H1 (cell line): ENCODE data around the gene ZBTB33. TPM values are rescaled to one million over a fixed set of nuclear protein-coding genes. Genes with fewer than 3 reads are reported as not detected.

Experiments used
- CTCF ChIA-PET: fragments of 300-600 bp; sonication (Branson Sonifier 250); formaldehyde crosslinking; loops from one replicate; lab custom pipeline; 2021; ENCODE audit not compliant: partially characterized antibody; lab: Charles Lee
- POLR2A ChIA-PET: fragments of 300-600 bp; sonication (Branson Sonifier 250); formaldehyde crosslinking; loops from one replicate; lab custom pipeline; 2021; ENCODE audit warnings: inconsistent platforms; ENCODE audit not compliant: partially characterized antibody; lab: Charles Lee
- DNase-seq, 2 experiments: peaks; one replicate each; pipeline versions ENCODE4 v3.0.0 to v3.0.0-alpha.2; 2010 to 2022; ENCODE audit warnings: low spot score in 2 of 2, low read depth in 1 of 2, mixed read lengths in 1 of 2
- FAIRE-seq: peaks from 2 replicates; lab custom pipeline; 2011; peaks lifted over from hg19 to GRCh38; lab: Jason Lieb, UNC
- H2AFZ ChIP-seq: 2 replicates; pipeline ENCODE4 v1.8.1; 2012; ENCODE audit warnings: low read length, inconsistent platforms
- H2AK5ac ChIP-seq: 2 replicates; pipeline ENCODE4 v1.6.1; 2013; ENCODE audit warnings: low read depth, low read length
- H2BK120ac ChIP-seq: replicated peaks from 2 replicates; pipeline ENCODE3; 2013; ENCODE audit warnings: low read depth, low read length, inconsistent platforms
- H2BK12ac ChIP-seq: 2 replicates; pipeline ENCODE4 v1.6.1; 2013; ENCODE audit warnings: low read depth, low read length
- H2BK15ac ChIP-seq: 2 replicates; pipeline ENCODE4 v1.6.1; 2013; ENCODE audit warnings: low read length
- H2BK20ac ChIP-seq: 2 replicates; pipeline ENCODE4 v1.6.1; 2013; ENCODE audit warnings: low read length
- H2BK5ac ChIP-seq: 2 replicates; pipeline ENCODE4 v1.6.1; 2013; ENCODE audit warnings: low read depth, low read length
- H3K14ac ChIP-seq: 2 replicates; pipeline ENCODE4 v1.6.1; 2013; ENCODE audit warnings: inconsistent platforms; ENCODE audit not compliant: insufficient read length
- H3K18ac ChIP-seq: 2 replicates; pipeline ENCODE4 v1.6.1; 2013; ENCODE audit warnings: low read length; ENCODE audit errors: extremely low read depth
- H3K23ac ChIP-seq: 2 replicates; pipeline ENCODE4 v1.6.1; 2013; ENCODE audit warnings: inconsistent platforms; ENCODE audit not compliant: insufficient read length
- H3K23me2 ChIP-seq: 2 replicates; pipeline ENCODE4 v1.6.1; 2013; ENCODE audit warnings: low read depth, low read length
- H3K27ac ChIP-seq: 2 replicates; pipeline ENCODE4 v1.6.1; 2011; ENCODE audit warnings: low read depth, low read length, inconsistent platforms
- H3K27me3 ChIP-seq, 4 experiments: replicated peaks in 1 of 4; 1 replicate in 1 of 4; 2 replicates in 3 of 4; pipeline versions ENCODE4 v1.6.1 to v1.8.1; 2011 to 2013; ENCODE audit warnings: low read length in 3 of 4, mild to moderate bottlenecking in 3 of 4, inconsistent platforms in 2 of 4, mixed read lengths in 2 of 4, moderate library complexity in 1 of 4; ENCODE audit not compliant: control insufficient read depth in 3 of 4, insufficient read depth in 3 of 4; ENCODE audit errors: extremely low read depth in 1 of 4
- H3K36me3 ChIP-seq, 4 experiments: 2 replicates each; pipeline versions ENCODE4 v1.6.1 to v1.8.1; 2011 to 2013; ENCODE audit warnings: mild to moderate bottlenecking in 4 of 4, low read length in 3 of 4, moderate library complexity in 2 of 4, control low read depth in 1 of 4, inconsistent platforms in 1 of 4; ENCODE audit not compliant: insufficient read depth in 4 of 4, control insufficient read depth in 2 of 4
- H3K4ac ChIP-seq: replicated peaks from 2 replicates; pipeline ENCODE3; 2013; ENCODE audit warnings: low read length, low read depth, mixed read lengths, inconsistent platforms; ENCODE audit not compliant: insufficient read length
- H3K4me1 ChIP-seq, 4 experiments: replicated peaks in 1 of 4; 1 replicate in 1 of 4; 2 replicates in 3 of 4; pipeline versions ENCODE4 v1.6.1 to v1.8.1; 2011 to 2013; ENCODE audit warnings: low read length in 3 of 4, inconsistent platforms in 2 of 4, mixed read lengths in 1 of 4; ENCODE audit not compliant: insufficient read depth in 4 of 4, control insufficient read depth in 3 of 4
- H3K4me2 ChIP-seq, 2 experiments: 2 replicates each; pipeline versions ENCODE4 v1.6.1 to v1.8.1; 2011 to 2013; ENCODE audit warnings: low read depth in 2 of 2, low read length in 2 of 2, control low read depth in 1 of 2, inconsistent platforms in 1 of 2, mild to moderate bottlenecking in 1 of 2; ENCODE audit not compliant: insufficient read depth in 1 of 2
- H3K4me3 ChIP-seq, 4 experiments: fragments of 200-600, 300-600 bp in 1 of 4; sonication (generic), shearing (Covaris generic), sonication (Bioruptor Twin) in 1 of 4; 2 replicates each; pipeline versions ENCODE4 v1.5.1 to v1.8.1; 2011 to 2016; ENCODE audit warnings: low read length in 4 of 4, low read depth in 3 of 4, control low read depth in 2 of 4, inconsistent platforms in 2 of 4, mild to moderate bottlenecking in 2 of 4, mixed read lengths in 1 of 4, moderate library complexity in 1 of 4; ENCODE audit not compliant: insufficient read depth in 2 of 4; ENCODE audit errors: extremely low read depth in 1 of 4
- H3K56ac ChIP-seq: replicated peaks from 2 replicates; pipeline ENCODE3; 2013; ENCODE audit warnings: low read depth, mild to moderate bottlenecking, mixed read lengths, low read length, inconsistent platforms; ENCODE audit not compliant: insufficient read length
- H3K79me1 ChIP-seq: 2 replicates; pipeline ENCODE4 v1.6.1; 2013; ENCODE audit warnings: low read depth, low read length, control low read depth
- H3K79me2 ChIP-seq, 2 experiments: 2 replicates each; pipeline versions ENCODE4 v1.6.1 to v1.8.1; 2012 to 2013; ENCODE audit warnings: low read length in 2 of 2, mild to moderate bottlenecking in 2 of 2, inconsistent platforms in 1 of 2; ENCODE audit not compliant: insufficient read depth in 2 of 2, control insufficient read depth in 1 of 2
- H3K9ac ChIP-seq, 4 experiments: replicated peaks in 1 of 4; 1 replicate in 1 of 4; 2 replicates in 3 of 4; pipeline versions ENCODE4 v1.6.1 to v1.8.1; 2011 to 2013; ENCODE audit warnings: low read depth in 3 of 4, low read length in 3 of 4, control low read depth in 2 of 4, mild to moderate bottlenecking in 2 of 4, moderate library complexity in 2 of 4, inconsistent platforms in 1 of 4; ENCODE audit errors: extremely low read depth in 1 of 4
- H3K9me3 ChIP-seq, 2 experiments: 2 replicates each; pipeline versions ENCODE4 v1.6.1 to v1.8.1; 2012 to 2013; ENCODE audit warnings: mild to moderate bottlenecking in 2 of 2, moderate library complexity in 2 of 2, control low read depth in 1 of 2, inconsistent platforms in 1 of 2, low read depth in 1 of 2, low read length in 1 of 2, mixed read lengths in 1 of 2; ENCODE audit not compliant: insufficient read depth in 2 of 2
- H4K20me1 ChIP-seq, 2 experiments: replicated peaks in 1 of 2; 2 replicates each; pipeline versions ENCODE3 to v1.8.1; 2011 to 2013; ENCODE audit warnings: inconsistent platforms in 2 of 2, low read length in 2 of 2, mild to moderate bottlenecking in 1 of 2; ENCODE audit not compliant: insufficient read depth in 2 of 2, control insufficient read depth in 1 of 2
- H4K5ac ChIP-seq: 2 replicates; pipeline ENCODE4 v1.6.1; 2013; ENCODE audit warnings: low read length, low read depth, mixed read lengths, inconsistent platforms; ENCODE audit not compliant: insufficient read length
- H4K8ac ChIP-seq: 2 replicates; pipeline ENCODE4 v1.8.0; 2013; ENCODE audit warnings: mild to moderate bottlenecking, moderate library complexity, low read length, inconsistent platforms; ENCODE audit not compliant: insufficient read depth; ENCODE audit errors: extremely low read depth
- H4K91ac ChIP-seq: replicated peaks from 2 replicates; pipeline ENCODE3; 2013; ENCODE audit warnings: low read length, mixed read lengths, inconsistent platforms; ENCODE audit not compliant: insufficient read length
- WGBS, 2 experiments: shearing (Covaris generic) in 1 of 2; methylation state at CpG; one replicate each; pipeline versions ENCODE4 v1.1.6 to v1.1.7; 2013 to 2015; ENCODE audit warnings: low lambda C conversion rate in 2 of 2, mixed read lengths in 2 of 2, inconsistent platforms in 1 of 2, low coverage in 1 of 2, missing lambda C conversion rate in 1 of 2; ENCODE audit not compliant: insufficient replicate concordance in 2 of 2, insufficient coverage in 1 of 2, insufficient read length in 1 of 2; ENCODE audit errors: extremely low coverage in 1 of 2, missing lambda C conversion rate in 1 of 2; 5-methylcytosine and 5-hydroxymethylcytosine counted together
- polyA plus RNA-seq, 7 experiments: library from polyadenylated mRNA; depleted of rRNA in 3 of 7; stranded (reverse) in 5 of 7; unstranded in 2 of 7; fragments of >200 nt in 5 of 7; fragments of 200-250 nt in 2 of 7; gene quantifications; 1 replicate in 5 of 7; 2 replicates in 1 of 7; 4 replicates in 1 of 7; pipeline versions ENCODE4 v1.2.1 to v1.2.3, GENCODE V29; 2011 to 2013; ENCODE audit warnings: missing spikeins in 2 of 7, mixed read lengths in 2 of 7
- total RNA-seq: library from RNA; stranded (reverse); fragmentation: NEBNext Ultra II Directional; extraction: Animal tissue kit (Norgen Biotek cat#: 25700); gene quantifications from 2 replicates; pipeline ENCODE4 v1.2.1, GENCODE V29; 2021

The ZBTB33 gene
- total and polyA plus RNA-seq, 2 of the 8 experiments (the other 6 are each of a cell fraction or from before 2014, with no cell fraction given): 3.4 to 14.9 TPM

GRCh38 chrX:120291211-120291610 lies 40.6 kb downstream of the ZBTB33 start:
- WGBS, 2 experiments: 66% methylated on average over 2 of the region's 6 CpGs; no CpG with 5 or more reads in 1 of the 2 experiments
- H4K8ac ChIP-seq: no peak overlapping the region
- no peak overlapping the region for H2BK12ac ChIP-seq
- H2BK5ac ChIP-seq: no peak overlapping the region
- H3K79me2 ChIP-seq: no peaks in the 10 kb centered on the region
- no peak overlapping the region for H3K4me3 ChIP-seq
- no peak overlapping the region for H3K4me2 ChIP-seq
- no peak overlapping the region for H2BK15ac ChIP-seq
- no peaks in the 10 kb centered on the region for H3K23me2 ChIP-seq
- H3K56ac ChIP-seq: no peak overlapping the region
- H3K4me1 ChIP-seq: no peaks in the 10 kb centered on the region
- no peak overlapping the region for H3K9ac ChIP-seq
- no peak overlapping the region for H3K14ac ChIP-seq
- no peak overlapping the region for H2AK5ac ChIP-seq
- no peaks in the 10 kb centered on the region for H3K36me3 ChIP-seq
- ChIA-PET CTCF (interaction anchor here (0.9 to 1.9 kb wide), 3 partner anchors 8 to 18 kb away, joined by 3 to 8 read pairs (median 3); no protein-coding TSS in a partner anchor), POLR2A (no interaction called here)
- no peak overlapping the region for H4K5ac ChIP-seq
- DNase-seq: no peak
- no peak overlapping the region for H4K91ac ChIP-seq
- no peak overlapping the region for H3K18ac ChIP-seq
- H2BK120ac ChIP-seq: no peak overlapping the region
- no peak overlapping the region for H3K27ac ChIP-seq
- no peak overlapping the region for H3K4ac ChIP-seq
- no peak overlapping the region for H2AFZ ChIP-seq
- no peak for FAIRE-seq
- no peaks in the 10 kb centered on the region for H3K27me3 ChIP-seq
- no peaks in the 10 kb centered on the region for H4K20me1 ChIP-seq
- H3K79me1 ChIP-seq: no peaks in the 10 kb centered on the region
- no peaks in the 10 kb centered on the region for H3K9me3 ChIP-seq
- no peak overlapping the region for H3K23ac ChIP-seq
- H2BK20ac ChIP-seq: no peak overlapping the region
